ENCODE data around the gene ZNF408. TPM values are rescaled to one million over a fixed set of nuclear protein-coding genes. Genes with fewer than 3 reads are reported as not detected.

Gene ZNF408
- total and polyA plus RNA-seq, 2 of the 13 experiments (the other 11 are each of a cell fraction or from before 2014, with no cell fraction given): 11.2 to 12.5 TPM

- intact Hi-C loops (cut with micrococcal nuclease; ENCODE audit: unreplicated experiment): no loop called here
- TF ChIP-seq ZNF607 (CRISPR knock-in tag; IDR thresholded peaks at IDR 0.05; ENCODE audit: borderline replicate concordance) (no peak), GMEB1 (CRISPR knock-in tag; IDR thresholded peaks at IDR 0.05; ENCODE audit: borderline replicate concordance) (no peak), ZFP82 (CRISPR knock-in tag; IDR thresholded peaks at IDR 0.05; ENCODE audit: borderline replicate concordance) (no peak), PAX8 (CRISPR knock-in tag; IDR thresholded peaks at IDR 0.05; ENCODE audit: borderline replicate concordance) (no peak)
- Histone ChIP-seq H3K4me2 (ENCODE audit: low read depth, low read length) (no peak overlapping the region), H4K20me1 (ENCODE audit: insufficient read depth, low read length) (no peaks in the 10 kb centered on the region), H3K79me2 (ENCODE audit: insufficient read depth, low read length) (no peaks in the 10 kb centered on the region), H2AFZ (ENCODE audit: low read length) (no peak overlapping the region), H3K9me3 (ENCODE audit: low read length) (no peaks in the 10 kb centered on the region), H3K36me3 (replicated peaks in 1 of 2; ENCODE audit: control insufficient read depth in 1 of 2, insufficient read depth in 2 of 2, low read length in 2 of 2) (peaks cover 27 to 50% of the 10 kb centered on the region in 2 experiments), H3K4me3 (replicated peaks in 1 of 3; ENCODE audit: insufficient read depth in 1 of 3, low read depth in 2 of 3, low read length in 3 of 3) (no peak overlapping the region), H3K27ac (ENCODE audit: extremely low read length, insufficient read depth, low read length) (no peak overlapping the region), H3K27me3 (ENCODE audit: control insufficient read depth in 1 of 2, insufficient read depth in 2 of 2, low read length in 2 of 2) (no peaks in the 10 kb centered on the region), H3K4me1 (ENCODE audit: insufficient read depth, low read length) (peaks cover 21% of the 10 kb centered on the region), H3K9ac (ENCODE audit: insufficient read depth, low read depth, low read length) (no peak overlapping the region)
- BruUV-seq (replicated peaks): no TSS peak
- CTCF ChIA-PET (ENCODE audit: low intra/inter-chr PET ratio, low total read pairs): no interaction called here
- 93% methylated on average over 10 of the region's 26 CpGs for WGBS (ENCODE audit: low lambda C conversion rate)
- POLR2A ChIA-PET: interaction anchor here (1.0 kb wide), 1 partner anchor 63 kb away, joined by 4 read pairs; no protein-coding TSS in a partner anchor
- in situ Hi-C loops (cut with HindIII; ENCODE audit: extremely low pct_ligation_motif_present, low pct_unique_long_range_greater_than_20kb): no loop called here
- ATAC-seq: no peak
- no peak for FAIRE-seq
- no peak for DNase-seq (ENCODE audit: low spot score)
Observed at GRCh38 chr11:46679241-46680163, 21.3 kb upstream of the ZNF408 start.
